MG63 (cell line): ENCODE results near the gene KNCN. TPM values are rescaled to one million over a fixed set of nuclear protein-coding genes. Genes with fewer than 3 reads are reported as not detected.

ENCODE experiments used
- DNase-seq: peaks from one replicate; pipeline ENCODE4 v3.0.0-alpha.2; 2020
- H3K27me3 ChIP-seq: fragments of 250-450 bp; sonication (Bioruptor Pico); 2 replicates; pipeline ENCODE4 v1.5.1; 2020; ENCODE audit warnings: mild to moderate bottlenecking, moderate library complexity
- H3K36me3 ChIP-seq: fragments of 250-450 bp; sonication (Bioruptor Pico); 2 replicates; pipeline ENCODE4 v1.5.1; 2020; ENCODE audit warnings: mild to moderate bottlenecking, moderate library complexity
- H3K4me3 ChIP-seq: fragments of 250-450 bp; sonication (Bioruptor Pico); 2 replicates; pipeline ENCODE4 v1.5.1; 2020; ENCODE audit warnings: mild to moderate bottlenecking, moderate library complexity
- H3K9me3 ChIP-seq: fragments of 250-450 bp; sonication (Bioruptor Pico); 2 replicates; pipeline ENCODE4 v1.5.1; 2020; ENCODE audit warnings: mild to moderate bottlenecking, moderate library complexity
- total RNA-seq: library from RNA; depleted of rRNA; stranded (reverse); fragments of >200 nt; shearing (Covaris generic); gene quantifications from 2 replicates; pipeline ENCODE4 v1.2.3, GENCODE V29; 2014; ENCODE audit warnings: low replicate concordance

Gene KNCN
- total RNA-seq, 1 experiment from 2014 or later: not detected

DNA sequence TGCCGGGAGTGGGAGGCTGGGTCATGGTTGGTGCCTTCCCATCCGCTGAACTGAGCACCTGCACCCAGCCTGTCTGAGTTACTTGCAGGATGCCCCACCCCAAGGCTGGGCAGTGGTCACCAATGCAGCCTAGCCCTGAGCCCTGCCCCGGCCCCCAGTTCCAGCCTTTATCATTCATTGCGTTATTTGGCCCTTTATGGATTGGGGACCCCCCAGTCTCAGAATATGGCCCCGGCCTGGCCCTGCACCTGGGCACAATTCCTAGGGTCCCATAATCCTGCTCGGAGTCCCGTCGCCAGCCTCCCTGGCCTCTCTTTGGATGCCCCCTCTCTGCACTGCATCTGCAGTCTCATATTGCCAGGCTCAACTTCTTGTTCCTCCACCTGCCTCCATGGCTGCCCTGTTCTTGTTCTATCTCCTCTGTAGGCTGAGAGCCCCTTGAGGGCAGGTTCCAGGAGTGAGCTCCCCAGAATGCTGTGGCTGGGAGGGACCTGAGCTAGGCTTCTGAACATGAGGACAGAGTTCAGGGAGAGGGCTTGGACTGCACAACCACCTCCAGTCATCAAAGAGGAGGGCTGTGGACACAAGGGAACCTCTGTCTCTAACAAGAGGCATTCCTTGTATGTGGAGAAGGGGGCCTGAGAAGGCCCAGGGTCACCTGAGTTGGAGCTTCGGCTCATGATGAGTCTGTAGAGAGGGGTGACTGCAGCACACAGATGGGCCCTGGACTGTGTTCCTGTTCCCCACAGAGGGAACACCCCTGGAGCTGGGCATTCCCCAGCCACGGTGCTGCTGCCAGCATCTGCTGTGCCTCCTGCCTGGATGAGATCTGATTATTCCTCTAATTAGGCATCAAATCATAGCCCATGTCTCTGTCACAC is 1.1 kb upstream of the KNCN start:
- Histone ChIP-seq H3K4me3 (no peak overlapping the region), H3K9me3 (no peaks in the 10 kb centered on the region), H3K27me3 (no peaks in the 10 kb centered on the region), H3K36me3 (no peaks in the 10 kb centered on the region)
- no peak for DNase-seq

DNA sequence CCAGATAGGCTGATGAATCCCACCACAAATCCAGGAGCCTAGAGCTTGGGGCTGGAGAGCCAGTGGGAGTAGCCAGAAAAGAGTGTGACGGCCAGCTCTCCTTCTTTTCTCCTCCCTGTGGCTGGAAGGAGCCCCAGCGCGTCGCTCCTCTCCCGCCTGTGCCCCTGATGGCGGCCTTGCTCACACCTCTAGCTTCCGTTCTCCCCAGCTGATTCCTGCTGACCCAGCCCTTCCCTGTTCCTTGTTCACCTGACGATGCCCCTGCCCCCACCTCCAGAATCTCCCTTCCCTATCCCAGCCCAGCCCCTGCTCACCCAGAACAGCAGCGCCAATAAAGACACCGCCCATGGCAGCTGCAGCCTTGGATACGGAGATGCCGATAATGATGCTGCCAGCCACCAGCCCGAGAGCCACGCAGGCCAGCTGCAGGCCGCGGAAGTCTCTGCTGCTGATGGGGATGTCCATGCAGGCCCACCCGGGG is 656 bp downstream of the KNCN start:
- no peaks in the 10 kb centered on the region for H3K9me3 ChIP-seq
- DNase-seq: no peak
- H3K27me3 ChIP-seq: no peaks in the 10 kb centered on the region
- no peak overlapping the region for H3K4me3 ChIP-seq
- no peaks in the 10 kb centered on the region for H3K36me3 ChIP-seq

DNA sequence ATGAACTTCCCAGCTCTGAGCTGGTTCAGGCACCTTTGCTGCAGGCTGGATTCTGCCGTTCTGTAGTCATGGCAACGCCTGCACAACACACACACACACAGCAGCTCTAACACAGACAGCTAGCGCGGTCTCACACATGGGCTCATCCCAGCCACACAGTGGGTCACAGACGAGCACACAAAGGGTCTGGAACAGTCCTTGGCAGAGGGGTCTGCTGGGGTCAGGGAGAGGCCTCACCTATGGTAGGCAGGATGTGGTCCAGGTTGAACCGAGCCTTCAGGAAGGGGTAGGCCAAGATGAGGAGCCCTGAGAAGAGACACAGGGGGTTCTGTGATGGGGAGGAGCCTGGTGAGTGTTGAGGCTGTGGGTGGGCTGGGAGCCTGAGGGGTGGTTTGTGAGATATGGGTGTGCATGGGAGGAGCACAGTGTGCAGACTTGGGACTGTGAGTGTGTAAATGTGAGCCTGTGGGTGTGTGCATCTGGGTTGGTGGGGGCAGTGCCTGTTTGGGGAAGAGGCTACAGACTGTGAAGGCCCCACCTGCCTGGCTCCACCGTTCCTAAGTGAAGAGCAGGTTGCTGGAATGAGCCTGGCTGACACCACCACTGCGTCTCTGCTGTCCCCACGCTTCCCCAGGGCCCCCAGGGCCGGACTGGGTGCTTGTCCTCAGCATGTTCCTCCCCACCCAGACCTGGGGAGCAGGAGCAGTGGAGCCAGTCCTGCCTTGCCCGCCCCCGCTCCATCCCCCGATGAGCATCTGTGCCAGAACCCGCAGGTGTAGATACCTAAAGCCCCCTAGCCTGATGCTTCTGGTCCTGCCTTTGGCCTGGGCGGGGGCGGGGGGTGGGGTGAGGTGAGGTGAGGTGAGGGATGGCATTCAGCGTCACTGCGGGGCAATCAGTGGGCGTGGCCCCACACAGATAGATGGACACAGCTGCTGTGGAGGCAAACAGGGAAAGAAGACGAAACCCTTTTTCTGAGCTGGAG is 1.5 kb downstream of the KNCN start:
- Histone ChIP-seq H3K4me3 (no peak overlapping the region), H3K27me3 (no peaks in the 10 kb centered on the region)
- no peak for DNase-seq

DNA sequence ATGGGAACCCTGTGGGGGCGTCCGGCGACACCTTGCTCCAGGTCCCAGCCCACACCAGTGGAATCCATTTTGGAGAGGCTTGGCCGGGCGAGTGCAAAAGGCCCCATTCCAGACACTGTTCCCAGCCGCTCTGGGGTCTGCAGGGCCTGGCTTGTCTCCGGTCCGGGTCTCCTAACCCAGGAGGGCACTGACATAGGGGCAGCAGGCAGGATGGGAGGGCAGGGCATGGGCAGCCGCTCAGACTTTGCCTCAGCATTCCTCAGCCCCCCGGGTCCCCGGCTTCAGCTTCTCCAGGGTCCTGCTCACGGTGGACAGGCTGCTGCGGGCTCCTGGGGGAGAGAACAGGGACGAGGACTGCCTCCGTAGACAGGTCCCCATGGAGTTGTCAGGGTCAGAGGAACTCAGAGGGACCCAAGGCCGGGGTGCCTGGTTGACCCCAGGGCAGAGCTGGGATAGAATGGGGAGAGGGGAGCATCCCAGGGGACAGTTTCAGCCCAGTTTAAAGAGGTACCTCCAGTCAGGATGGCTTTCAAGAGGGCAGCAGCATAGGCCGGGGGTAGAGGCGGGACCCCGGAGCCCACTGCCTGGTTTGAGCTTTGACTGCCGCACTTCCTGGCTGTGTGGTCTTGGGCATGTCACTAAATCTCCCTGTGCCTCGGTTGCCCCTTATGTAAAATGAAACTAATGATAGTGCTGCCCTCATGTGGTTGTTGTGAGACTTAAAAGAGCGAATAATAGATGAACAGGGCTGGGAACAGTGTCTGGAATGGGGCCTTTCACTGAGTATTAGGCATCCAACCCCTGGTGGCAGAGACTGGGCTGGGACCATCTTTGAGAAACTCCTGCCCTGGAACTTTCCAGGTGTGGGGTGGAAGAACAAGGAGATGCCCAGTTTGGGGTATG is 3.7 kb downstream of the KNCN start:
- no peak for DNase-seq
- Histone ChIP-seq H3K4me3 (no peak overlapping the region), H3K9me3 (no peaks in the 10 kb centered on the region), H3K27me3 (no peaks in the 10 kb centered on the region), H3K36me3 (no peaks in the 10 kb centered on the region)

More for the DNA sequence above, 1.5 kb downstream of the KNCN start:
- no peaks in the 10 kb centered on the region for H3K9me3 ChIP-seq
- no peaks in the 10 kb centered on the region for H3K36me3 ChIP-seq

DNA sequence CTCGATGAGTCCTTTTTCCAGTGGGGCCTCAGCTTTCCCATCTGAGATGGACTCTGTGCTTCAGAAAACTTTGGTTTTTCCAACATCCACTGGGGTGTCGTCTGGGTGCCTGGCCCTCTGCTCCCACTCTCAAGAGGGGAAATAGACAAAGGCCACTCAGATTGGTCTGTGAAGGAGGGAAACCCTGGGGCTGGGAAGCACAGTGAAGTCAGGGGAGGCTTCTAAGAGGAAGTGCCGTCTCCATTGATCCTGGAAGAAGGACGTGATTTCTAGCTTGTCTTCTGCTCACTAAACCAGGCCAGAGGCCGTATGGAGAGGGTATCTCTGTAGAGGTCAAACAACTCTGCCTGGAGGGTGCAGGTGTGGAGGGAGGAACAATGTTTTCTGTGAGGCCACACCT is 5.2 kb downstream of the KNCN start:
- no peak overlapping the region for H3K4me3 ChIP-seq
- H3K36me3 ChIP-seq: no peaks in the 10 kb centered on the region
- H3K9me3 ChIP-seq: no peaks in the 10 kb centered on the region
- no peaks in the 10 kb centered on the region for H3K27me3 ChIP-seq
- no peak for DNase-seq

DNA sequence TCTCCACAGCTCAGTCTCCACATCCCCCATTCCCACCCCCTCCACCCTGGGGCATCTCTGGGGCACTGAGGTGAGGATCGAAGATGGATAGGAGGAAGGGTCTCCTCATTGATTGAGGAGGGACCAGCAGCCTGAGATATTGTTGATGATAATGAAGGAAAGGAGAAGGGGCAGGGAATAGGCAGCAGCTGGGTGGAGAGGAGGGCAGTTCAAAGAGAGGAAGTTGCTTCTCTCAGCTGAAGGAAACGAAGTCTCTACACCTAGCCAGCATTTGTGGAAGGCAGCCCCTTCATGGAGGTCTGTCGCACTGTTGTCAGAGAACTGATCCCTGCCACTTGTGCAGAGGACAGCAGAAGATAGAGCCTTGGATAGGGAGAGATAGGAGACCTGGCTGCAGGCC is 5.7 kb downstream of the KNCN start:
- no peaks in the 10 kb centered on the region for H3K36me3 ChIP-seq
- no peaks in the 10 kb centered on the region for H3K9me3 ChIP-seq
- H3K27me3 ChIP-seq: no peaks in the 10 kb centered on the region

DNA sequence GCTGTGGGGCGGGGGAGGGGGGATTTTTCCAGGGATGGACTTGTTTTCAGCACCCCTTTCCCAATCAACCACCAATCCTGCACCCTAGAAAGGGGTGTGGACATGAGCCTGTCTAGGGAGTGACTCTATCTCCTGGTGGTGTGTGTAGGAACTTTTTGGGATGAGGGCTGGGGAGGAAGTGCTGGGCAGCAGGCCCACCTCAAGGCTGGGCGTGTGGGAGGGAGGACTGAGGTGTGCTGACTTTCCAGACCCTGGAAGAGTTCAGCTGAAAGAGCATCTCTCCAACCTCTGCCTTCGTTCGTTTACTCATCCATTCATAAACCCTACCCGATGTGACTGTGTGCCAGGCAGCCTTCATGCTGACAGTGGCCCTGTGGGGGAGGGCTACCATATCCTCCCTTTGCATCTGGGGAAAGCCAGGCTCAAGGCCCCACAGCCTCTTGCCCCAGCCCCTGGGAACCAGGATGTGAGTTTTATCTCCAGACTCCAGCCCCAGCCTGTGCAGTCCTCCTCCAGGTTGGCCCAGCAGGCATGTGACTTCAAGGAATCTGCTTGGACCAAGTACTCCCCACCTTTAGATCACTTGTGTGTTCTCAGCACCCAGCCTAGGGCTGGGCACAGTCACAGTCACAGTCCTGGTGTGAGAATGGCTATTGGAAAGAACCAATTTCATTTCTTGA is 6.7 kb downstream of the KNCN start:
- DNase-seq: no peak
- Histone ChIP-seq H3K9me3 (no peaks in the 10 kb centered on the region), H3K36me3 (no peaks in the 10 kb centered on the region), H3K4me3 (no peak overlapping the region), H3K27me3 (no peaks in the 10 kb centered on the region)

More for the DNA sequence above, 5.7 kb downstream of the KNCN start:
- no peak overlapping the region for H3K4me3 ChIP-seq
- no peak for DNase-seq

DNA sequence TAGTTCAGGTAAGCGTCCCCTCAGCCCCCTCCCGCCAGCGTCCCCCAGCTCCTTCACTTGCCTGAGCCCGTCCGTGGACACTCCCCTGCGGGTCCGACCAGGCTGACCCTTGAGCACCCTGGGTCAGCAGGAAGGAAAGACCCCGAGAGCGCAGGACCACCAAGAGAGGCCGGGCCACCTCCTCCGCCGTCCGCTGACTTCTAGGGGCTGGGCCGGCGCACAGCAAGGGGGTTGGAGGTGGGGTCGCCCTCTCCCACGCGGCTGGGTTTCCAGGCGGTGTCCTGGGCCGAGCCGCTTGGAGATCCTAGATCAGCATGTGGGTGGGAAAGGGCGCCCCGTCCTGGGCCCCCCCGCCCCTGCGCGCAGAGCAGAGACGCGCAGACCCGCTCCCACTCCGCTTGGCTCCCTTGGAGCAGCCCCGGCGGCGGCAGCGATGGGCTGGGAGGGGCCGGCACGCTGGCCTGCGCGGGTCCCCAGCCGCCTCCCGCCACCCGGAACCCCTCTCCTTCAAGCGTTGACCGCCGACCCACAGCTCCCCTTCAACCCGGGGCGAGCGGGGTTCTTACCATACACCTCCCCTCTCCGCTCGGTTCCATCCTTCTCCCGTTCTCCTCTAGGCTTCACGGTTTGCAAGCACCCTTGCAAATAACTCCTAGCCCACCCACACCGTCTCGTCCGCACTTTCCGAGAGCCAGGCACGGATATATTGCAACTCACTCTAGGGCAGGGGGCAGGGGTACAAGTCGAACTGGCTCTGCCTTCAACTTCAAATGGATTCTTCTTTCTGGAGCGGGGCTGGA is 7.5 kb downstream of the KNCN start:
- Histone ChIP-seq H3K36me3 (no peaks in the 10 kb centered on the region), H3K27me3 (no peaks in the 10 kb centered on the region), H3K9me3 (no peaks in the 10 kb centered on the region), H3K4me3 (no peak overlapping the region)
- no peak for DNase-seq

DNA sequence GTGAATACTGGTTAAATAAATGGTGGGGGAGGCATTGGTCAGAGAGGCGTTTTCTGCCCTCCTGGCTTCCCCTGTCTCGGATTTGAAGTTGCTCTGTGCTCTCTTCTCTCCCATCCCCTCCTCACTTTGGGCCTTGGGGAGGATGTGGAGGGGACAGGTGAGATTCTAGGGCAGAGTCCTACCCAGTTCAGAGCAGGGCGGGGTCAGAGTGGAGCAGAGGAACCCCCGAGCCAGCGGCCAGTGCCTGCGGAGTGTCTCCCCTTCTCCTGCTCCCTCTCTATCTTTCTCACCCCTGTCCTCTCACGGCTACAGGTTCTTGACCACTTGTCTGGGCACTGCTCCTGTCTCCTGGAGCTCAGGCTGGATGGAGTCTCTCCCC is 8.1 kb downstream of the KNCN start:
- no peak for DNase-seq
- H3K4me3 ChIP-seq: no peak overlapping the region
- H3K36me3 ChIP-seq: no peaks in the 10 kb centered on the region
- no peaks in the 10 kb centered on the region for H3K9me3 ChIP-seq
- no peaks in the 10 kb centered on the region for H3K27me3 ChIP-seq

DNA sequence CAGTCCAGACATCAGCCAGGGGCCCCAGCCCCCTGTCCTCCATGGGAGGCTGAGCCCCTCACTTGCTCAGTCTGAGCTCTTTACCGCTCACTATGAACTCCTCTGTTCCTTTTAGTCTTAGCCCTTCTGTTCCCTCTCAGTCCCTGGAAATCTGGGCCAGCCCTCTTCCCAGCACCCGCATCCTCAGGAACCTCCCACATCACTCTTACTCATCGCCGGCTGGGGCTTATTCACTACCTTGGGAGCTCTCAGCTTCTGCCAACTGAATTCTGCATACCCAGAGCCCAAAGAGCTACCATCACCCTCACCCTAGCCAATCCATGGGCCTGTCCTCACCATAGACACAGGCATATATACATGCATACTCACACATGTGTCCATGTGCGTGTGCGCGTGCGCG is 11.5 kb downstream of the KNCN start:
- H3K4me3 ChIP-seq: no peak overlapping the region
- peak; percentile 85 for DNase-seq
- no peaks in the 10 kb centered on the region for H3K27me3 ChIP-seq
- H3K9me3 ChIP-seq: no peaks in the 10 kb centered on the region
- H3K36me3 ChIP-seq: no peaks in the 10 kb centered on the region

DNA sequence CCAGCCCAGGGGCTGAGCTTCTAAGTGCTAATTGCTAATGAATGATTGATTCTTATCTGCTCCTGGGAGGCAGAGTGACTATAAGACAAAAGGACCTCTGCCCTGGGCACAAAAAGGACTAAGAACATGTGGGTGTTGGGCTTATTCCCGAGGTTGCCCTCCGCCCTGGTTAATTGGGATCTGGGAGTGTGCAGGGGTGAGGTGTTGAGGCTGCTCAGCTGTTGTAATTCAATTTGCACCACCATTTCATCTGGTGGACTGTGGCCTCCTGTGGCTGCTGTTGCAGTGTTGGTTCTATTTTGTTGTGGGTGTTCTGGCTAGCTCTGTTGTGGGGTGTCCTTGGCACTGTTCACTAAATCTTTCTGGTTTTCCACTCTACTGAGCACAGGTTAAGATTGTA is 13.3 kb downstream of the KNCN start:
- Histone ChIP-seq H3K36me3 (no peaks in the 10 kb centered on the region), H3K4me3 (no peak overlapping the region), H3K27me3 (no peaks in the 10 kb centered on the region), H3K9me3 (no peaks in the 10 kb centered on the region)
- DNase-seq: no peak

DNA sequence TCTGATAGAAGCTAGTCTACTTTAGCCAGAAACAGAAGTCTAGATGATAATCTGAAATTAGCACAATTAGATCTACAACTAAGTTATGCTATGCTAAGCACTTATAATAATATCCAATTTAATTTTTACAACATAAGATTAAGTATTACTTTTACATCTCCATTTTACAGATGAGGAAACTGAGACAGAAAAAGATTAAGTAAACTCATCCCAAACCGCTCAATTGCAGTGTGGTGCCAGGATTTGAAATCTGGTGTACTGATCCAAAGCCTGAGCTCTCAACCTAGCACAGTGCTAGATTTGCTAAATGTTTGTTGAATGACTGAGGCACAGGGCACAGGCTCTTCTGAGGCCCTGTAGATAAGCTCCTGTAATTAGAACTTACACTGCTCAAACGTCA is 13.8 kb downstream of the KNCN start:
- no peak for DNase-seq
- Histone ChIP-seq H3K36me3 (no peaks in the 10 kb centered on the region), H3K27me3 (no peaks in the 10 kb centered on the region)

DNA sequence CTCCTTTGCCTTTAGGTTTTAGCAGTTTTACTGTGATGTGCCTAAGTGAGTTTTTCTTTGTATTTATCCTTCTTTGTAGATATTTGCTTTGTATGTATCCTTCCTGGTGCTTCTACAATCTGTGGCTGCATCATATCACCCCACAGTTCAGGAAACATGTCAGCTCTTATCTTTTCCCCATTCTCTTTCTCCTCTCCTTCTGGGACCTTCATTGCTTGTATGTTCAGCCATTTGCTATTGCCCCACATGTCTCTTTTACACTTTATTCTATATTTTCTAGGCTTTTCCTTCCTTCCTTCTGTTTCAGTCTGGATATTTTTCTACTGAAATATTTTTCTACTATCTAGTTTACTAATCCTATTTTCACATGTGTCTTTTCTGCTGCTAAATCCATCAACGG is 14.9 kb downstream of the KNCN start:
- Histone ChIP-seq H3K27me3 (no peaks in the 10 kb centered on the region), H3K9me3 (no peaks in the 10 kb centered on the region)
- no peak for DNase-seq

More for the DNA sequence above, 13.8 kb downstream of the KNCN start:
- H3K4me3 ChIP-seq: no peak overlapping the region
- H3K9me3 ChIP-seq: no peaks in the 10 kb centered on the region

DNA sequence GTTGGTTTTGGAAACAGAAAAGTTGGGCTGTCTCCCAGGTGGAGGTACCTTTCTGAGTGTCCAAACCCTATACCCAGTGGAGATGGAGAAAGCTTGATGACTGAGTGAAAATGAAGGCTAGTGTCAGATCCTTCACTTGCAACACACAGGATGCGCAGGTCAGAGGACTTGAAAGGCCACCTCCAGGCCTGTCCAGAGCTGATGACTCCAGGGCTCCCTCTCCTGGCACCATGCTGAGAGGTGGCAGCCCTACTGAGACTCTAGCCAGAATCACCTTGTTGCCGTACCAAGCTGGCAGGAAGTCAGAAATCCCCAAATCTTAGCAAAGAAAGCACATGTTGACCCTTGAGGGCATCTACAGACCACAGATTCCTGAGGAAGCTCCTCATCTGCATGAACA is 16.4 kb downstream of the KNCN start:
- H3K27me3 ChIP-seq: no peaks in the 10 kb centered on the region
- H3K9me3 ChIP-seq: no peaks in the 10 kb centered on the region
- H3K4me3 ChIP-seq: no peak overlapping the region
- H3K36me3 ChIP-seq: no peaks in the 10 kb centered on the region
- no peak for DNase-seq

More for the DNA sequence above, 14.9 kb downstream of the KNCN start:
- Histone ChIP-seq H3K36me3 (no peaks in the 10 kb centered on the region), H3K4me3 (no peak overlapping the region)

DNA sequence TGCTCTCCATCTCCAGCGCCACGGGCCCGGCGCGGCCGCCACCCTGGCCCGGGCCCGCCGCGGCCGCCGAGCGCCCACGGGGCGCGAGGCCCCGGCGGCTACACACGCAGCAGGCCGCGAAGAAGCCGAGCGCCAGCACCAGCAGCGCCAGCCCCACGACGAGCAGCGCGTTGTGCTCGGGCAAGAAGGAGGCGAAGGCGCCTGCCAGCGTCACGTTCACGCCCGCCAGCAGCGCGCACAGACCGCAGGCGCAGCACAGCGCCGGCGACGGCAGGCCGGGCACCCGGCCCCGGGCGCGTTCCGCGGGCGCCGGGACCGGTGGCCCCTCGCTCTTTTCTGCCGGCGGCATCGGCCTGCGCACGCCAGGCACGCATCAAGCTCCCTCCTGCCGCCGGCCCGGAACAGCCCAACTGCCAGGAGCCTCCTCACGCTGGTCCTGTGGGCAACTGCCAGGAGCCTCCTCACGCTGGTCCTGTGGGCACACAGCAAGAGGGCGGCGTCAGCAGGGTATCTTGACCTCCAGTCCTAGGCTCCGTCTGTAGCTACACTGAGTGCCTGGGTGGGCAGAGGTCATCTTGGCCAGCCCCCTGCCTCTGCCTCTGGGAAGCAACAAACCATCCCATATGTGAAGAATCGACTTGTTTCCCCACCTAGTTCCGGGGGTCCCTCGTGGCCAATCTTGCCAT is 18.1 kb downstream of the KNCN start:
- peak; percentile 20 for DNase-seq
- H3K36me3 ChIP-seq: no peaks in the 10 kb centered on the region
- H3K9me3 ChIP-seq: no peaks in the 10 kb centered on the region
- H3K27me3 ChIP-seq: no peaks in the 10 kb centered on the region
- no peak overlapping the region for H3K4me3 ChIP-seq
